NCI-H2081 treated with DMSO at 0.1 percent for 48 hours (cell line): ENCODE measurements around the gene POLR3A.

Experiments
- DNase-seq: peaks from one replicate; lab custom pipeline; 2025; lab: John Stamatoyannopoulos, UW

POLR3A gene

DNA sequence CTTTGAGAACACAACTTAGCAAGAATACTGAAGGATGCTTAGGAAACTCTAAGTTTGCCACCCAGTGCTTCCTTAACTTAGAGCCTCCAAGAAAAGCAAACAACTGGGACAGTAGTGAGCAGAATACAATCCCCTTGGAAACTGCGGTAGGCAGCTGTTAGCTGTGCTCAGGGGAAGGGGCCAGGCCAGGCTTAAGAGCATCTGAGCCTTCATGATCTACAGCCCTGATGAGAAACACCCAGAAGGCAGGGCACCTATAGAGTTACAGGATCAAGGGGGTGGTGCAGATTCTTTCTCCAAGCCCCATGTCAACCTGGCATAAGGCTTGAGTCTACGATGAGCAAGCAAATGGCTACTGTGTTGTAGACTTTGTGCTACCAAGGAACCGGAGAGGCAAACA, 51.4 kb downstream of the POLR3A start:
- no peak for DNase-seq

DNA sequence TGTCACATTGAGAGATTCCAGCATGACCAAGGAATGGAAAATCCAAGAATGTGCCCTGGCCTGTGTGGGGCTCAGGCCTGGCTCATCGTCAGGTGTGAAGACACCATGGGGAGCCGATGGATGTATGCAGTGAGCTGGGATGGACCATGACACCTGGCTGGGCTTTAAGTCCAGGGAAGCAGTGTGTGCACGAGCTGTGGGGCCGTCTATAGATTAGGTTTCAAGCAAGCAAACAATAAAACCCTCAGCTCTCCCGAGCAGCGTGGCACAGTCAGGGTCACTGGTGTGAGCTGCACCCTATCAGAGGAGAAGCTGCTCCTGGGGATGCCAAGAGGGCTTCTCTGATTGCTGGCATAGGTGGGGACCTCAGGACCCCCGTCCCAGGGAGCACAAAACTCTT, 52.3 kb downstream of the POLR3A start:
- no peak for DNase-seq

GRCh38 chr10:77975086-77975666, 54.1 kb downstream of the POLR3A start:
- no peak for DNase-seq

GRCh38 chr10:77974396-77975074, 54.8 kb downstream of the POLR3A start:
- no peak for DNase-seq

DNA sequence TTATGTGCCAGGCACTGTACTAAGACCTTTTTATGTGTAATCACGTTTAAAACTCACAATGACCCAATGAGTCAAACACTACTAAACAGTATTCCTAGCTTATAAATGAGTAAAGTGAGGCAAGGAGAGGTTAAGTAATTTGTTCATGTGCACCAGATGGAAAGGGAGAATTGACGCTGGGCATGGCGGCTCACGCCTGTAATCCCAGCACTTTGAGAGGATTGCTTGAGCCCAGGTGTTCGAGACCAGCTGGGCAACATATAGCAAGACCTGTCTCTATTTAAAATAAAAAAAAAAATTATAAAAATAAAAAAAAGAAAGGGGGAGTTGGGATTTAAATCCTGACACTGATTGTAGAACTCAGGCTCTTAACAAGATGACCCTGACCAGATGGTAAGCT, 56.0 kb downstream of the POLR3A start:
- no peak for DNase-seq

- DNase-seq: no peak
Observed at GRCh38 chr10:77972148-77972547, 57.2 kb downstream of the POLR3A start.

- DNase-seq: no peak
Observed at GRCh38 chr10:77971804-77972144, 57.5 kb downstream of the POLR3A start.

DNA sequence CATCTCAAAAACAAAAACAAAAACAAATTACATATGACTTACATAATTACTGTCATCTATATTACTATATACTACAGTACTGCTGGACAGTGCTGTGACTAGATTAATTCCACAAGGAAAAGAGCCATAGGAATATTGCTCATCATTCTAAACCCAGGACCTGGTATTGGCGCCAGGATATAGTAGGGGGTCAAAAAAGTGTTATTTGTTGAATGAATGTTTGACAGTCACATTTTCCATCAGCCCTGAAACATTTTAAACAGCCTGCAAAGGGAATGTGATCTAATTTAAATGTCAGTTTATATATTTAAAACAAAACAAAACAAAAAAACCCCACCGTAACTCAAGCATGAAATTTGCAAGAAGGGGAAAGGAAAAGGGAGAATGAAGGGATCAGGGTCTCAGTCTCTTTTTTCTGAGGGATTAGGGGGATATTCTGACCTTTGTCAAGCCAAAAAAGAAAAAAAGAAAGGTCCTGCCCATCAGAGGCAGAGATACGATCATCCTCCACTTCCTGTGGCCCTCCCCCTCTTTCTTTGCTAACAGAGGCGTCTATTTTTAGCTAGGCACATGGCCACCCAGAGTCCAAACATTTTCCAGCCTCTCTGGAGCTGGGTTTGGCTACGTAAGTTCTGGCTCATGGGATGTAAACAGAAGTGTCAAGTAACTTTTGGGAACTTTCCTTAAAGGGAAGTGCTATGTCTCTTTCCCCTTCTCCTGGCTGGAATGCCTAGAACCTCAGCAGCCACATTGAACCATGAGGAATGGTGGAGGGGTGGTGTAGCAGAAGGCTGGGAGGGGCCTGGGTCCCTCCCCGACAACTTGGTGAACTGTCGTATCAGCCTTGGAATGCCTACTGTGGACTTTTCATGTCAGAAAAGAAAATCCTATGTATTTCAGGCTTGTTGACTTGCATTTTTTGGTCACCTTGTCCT, 58.2 kb downstream of the POLR3A start:
- DNase-seq: no peak

DNA sequence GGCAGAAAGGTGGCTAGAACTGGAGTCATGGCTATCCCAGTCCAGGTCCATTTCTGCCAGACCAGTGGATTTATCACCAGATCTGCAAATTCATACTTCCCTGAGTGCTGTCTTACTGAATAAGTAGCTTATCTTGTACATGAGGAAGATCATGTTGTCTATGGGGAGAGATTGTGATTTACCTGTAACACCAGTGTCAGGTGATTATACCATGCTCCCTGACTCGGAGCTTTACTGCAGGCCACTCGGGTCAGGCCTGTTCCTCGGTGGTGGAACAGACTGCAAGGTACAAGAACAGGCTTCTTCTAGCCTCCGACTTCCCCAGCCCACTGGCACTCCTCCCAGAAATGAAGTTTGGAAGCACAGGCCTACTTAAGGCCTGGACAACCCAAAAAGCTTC, 60.2 kb downstream of the POLR3A start:
- DNase-seq: no peak

DNA sequence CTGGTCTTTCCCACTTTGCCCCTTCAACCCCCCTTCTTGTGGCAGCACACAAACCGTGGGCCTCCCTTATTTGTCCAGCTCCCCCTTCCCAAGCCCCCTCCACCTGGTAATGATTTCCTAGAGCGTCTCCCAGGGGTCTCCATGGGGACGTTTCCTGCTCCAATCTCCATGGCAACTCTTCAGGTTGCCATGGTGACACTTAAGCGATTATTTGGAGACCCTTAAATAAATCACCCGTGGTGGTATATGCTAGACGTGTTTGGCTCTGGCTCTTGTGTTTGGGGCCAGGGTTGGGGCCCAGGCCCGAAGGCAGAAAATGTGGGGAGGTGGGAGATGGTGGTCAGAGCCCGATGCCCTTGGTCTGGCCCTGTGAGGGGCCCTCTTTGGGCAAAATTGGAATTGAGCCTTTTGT, 61.7 kb downstream of the POLR3A start:
- no peak for DNase-seq

DNA sequence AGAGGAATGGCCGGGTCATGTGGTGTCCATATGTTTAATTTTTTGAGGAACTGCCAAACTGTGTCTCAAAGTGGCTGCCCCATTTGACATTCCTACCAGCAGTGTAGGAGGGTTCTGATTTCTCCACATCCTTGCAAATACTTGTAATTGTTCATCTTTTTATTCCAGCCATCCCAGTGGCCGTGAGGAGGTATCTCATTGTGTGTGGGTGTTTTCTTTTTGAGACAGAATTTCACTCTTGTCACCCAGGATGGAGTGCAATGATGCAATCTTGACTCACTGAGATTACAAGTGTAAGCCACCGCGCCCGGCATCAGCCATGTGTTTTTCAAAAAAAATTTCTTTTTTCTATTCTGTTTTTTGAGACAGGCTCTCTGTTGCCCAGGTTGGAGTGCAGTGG, 64.0 kb downstream of the POLR3A start:
- no peak for DNase-seq

DNA sequence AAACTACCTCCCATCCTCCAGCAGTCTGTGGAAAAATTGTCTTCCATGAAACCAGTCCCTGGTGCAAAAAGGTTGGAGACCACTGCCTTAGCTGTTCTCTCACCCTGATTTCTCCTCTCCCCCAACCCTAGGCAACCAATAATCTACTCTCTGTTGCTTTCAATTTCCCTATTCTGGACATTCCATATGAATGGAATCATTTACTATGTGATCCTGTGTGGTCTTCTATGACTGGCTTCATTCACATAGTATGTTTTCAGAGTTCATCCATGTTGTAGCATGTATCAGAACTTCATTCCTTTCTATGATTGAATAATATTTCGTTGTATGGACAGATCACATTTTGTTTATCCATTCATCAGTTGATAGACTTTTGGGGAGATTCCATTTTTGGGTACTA, 64.5 kb downstream of the POLR3A start:
- no peak for DNase-seq

GRCh38 chr10:77963901-77964300, 65.4 kb downstream of the POLR3A start:
- no peak for DNase-seq

DNA sequence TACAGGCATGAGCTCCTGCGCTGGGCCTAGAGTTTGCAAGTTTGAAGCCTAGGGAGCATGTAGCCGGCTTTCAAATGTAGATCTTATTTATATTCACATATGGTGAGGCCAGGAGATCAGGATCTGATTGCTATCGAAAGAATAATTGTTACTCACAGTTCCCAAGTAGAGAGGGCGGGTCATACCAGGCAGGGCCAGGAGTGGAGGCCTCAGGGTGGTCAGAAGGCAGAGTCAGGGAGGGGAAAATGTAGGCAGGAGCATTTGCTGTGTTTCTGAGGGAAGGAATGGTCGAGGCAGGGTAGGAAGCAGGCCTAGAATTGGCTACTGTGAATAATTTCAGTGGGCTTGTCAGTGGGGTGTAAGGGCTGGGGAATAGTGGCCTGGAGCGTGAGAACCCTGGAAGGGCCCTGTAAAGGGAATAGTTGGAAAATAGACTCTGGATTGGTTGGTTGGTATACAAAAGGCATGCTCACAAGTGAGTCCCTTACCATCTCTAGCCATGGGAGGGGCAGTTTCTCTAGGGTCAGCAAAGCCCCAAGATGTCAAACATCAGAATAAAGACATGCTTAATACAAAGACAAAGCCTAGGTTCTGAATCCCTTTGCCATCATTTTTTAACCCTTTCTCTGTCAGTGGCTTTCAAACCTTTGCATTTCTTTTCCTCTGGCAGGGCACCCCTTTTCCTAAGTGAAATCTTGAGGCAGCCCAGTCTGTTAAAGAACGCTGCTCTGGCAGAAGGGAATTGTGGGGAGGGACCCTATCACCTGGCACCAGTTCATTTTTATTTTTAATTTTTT, 66.8 kb downstream of the POLR3A start:
- DNase-seq: no peak

DNA sequence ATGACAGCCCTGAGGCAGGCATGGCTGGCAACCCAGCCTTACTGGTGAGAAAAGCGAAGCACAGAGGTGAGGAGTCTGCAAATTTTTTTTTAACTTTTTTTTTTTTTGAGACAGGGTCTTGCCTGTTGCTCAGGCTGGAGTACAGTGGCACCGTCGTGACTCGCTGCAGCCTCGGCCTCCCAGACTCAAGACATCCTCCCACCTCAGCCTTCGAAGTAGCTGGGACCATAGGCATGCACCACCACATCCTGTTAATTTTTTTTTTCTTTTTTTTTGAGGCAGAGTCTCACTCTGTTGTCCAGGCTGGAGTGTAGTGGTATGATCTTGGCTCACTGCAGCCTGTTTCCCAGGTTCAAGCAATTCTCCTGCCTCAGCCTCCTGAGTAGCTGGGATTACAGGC, 67.6 kb downstream of the POLR3A start:
- no peak for DNase-seq

GRCh38 chr10:77960829-77961329, 68.4 kb downstream of the POLR3A start:
- DNase-seq: no peak

- DNase-seq: no peak
Observed at GRCh38 chr10:77959887-77960455, 69.3 kb downstream of the POLR3A start.

DNA sequence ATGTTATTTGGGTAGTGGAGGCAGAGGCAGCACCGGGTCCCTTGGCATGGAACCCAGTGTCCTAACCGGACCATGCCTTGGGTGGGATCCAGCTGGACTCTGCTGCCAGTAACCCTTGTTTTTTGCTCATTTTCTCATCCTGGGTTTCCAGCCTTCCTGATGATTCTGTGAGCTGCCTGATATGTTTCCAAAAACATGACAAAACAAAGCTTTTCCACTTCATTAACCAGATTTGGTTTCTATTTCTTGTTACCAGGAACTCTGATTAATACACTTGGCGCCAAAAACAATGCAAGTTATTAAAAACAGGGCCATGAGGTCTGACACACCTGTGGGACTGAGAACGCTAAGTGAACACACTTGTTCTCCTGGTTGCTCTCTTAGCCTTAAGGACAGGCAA, 69.9 kb downstream of the POLR3A start:
- no peak for DNase-seq

GRCh38 chr10:77955136-77955535, 74.2 kb downstream of the POLR3A start:
- no peak for DNase-seq

- no peak for DNase-seq
Observed at GRCh38 chr10:77949167-77949566, 80.1 kb downstream of the POLR3A start.

DNA sequence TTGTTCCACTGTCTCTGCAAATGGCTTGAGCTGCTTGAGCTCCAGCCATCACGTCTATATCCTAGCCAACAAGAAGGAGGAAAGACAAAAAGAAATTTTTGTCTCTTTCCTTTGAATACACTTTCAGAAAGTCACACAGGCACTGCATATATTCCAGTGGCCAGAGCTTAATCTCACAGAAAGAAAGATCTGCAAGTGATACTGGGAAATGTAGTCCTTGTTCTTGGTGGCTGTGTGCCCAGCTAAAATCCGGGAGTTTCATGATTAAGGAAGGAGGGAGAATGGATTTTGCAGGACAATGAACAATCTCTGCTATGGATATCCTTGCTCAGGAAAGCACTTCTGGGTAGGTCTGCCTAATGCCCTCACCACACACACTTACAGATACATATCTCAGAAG, 83.2 kb downstream of the POLR3A start:
- DNase-seq: no peak

DNA sequence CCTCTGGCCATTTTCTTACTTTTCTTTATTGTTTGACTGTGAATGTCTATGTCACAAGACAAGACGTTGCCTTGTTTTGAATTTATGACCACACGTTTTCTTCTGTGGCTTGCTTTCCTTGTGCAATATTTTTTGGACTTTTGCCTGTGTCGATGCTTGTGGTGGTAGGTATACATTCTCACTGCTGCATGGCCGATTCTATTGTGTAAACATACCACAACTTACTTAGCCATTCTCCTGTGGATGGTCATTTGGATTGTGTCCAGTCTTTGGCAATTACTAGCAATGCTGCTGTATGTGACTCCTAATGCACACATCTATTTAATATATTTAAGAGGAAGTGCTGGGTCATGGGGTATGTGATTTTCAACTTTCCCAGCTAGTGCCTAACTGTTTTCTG, 84.8 kb downstream of the POLR3A start:
- DNase-seq: no peak
